ENCODE results near the gene PDE4B. TPM values are rescaled to one million over a fixed set of nuclear protein-coding genes. Genes with fewer than 3 reads are reported as not detected.

The PDE4B gene
- total and polyA plus RNA-seq, 2 donors from 2014 or later, result 2.0 to 8.7 TPM

GRCh38 chr1:65880611-65881010 lies 87.9 kb downstream of the PDE4B start:
- DNase-seq (peak in 3 of 5 donors; percentile 17 to 58 (median 50)), FAIRE-seq (no peak)
- Histone ChIP-seq H3K9me3 (ENCODE audit: control insufficient read depth in 2 of 3, insufficient read depth in 1 of 3, low read length in 3 of 3) (no peaks in the 10 kb centered on the region), H3K4me3 (ENCODE audit: low read length in 3 of 3) (no peak overlapping the region), H3K27me3 (ENCODE audit: control insufficient read depth, insufficient read depth, low read length) (no peaks in the 10 kb centered on the region), H3K9ac (ENCODE audit: low read length in 3 of 3) (no peak overlapping the region), H3K36me3 (ENCODE audit: control insufficient read depth in 2 of 3, insufficient read depth in 3 of 3, low read length in 3 of 3) (no peaks in the 10 kb centered on the region), H3K4me1 (ENCODE audit: control insufficient read depth in 2 of 3, insufficient read depth in 2 of 3, low read depth in 1 of 3, low read length in 3 of 3) (no peaks in the 10 kb centered on the region), H3K27ac (ENCODE audit: low read depth in 2 of 2, low read length in 2 of 2) (no peak overlapping the region)
- intact Hi-C loops (cut with DNase I), result no loop called here
- TF ChIP-seq CTCF (IDR thresholded peaks at IDR 0.05; ENCODE audit: borderline replicate concordance, extremely low read depth, insufficient read depth), result no peak

GRCh38 chr1:65881067-65881594 lies 88.4 kb downstream of the PDE4B start:
- H3K4me1 ChIP-seq (ENCODE audit: control insufficient read depth in 2 of 3, insufficient read depth in 2 of 3, low read depth in 1 of 3, low read length in 3 of 3), result no peaks in the 10 kb centered on the region
- no peaks in the 10 kb centered on the region for H3K36me3 ChIP-seq (ENCODE audit: control insufficient read depth in 2 of 3, insufficient read depth in 3 of 3, low read length in 3 of 3)
- TF ChIP-seq CTCF (IDR thresholded peaks at IDR 0.05; ENCODE audit: borderline replicate concordance, extremely low read depth, insufficient read depth), result no peak
- H3K27me3 ChIP-seq (ENCODE audit: control insufficient read depth, insufficient read depth, low read length), result no peaks in the 10 kb centered on the region
- DNase-seq (peak in 2 of 5 donors; percentile 23 to 26), FAIRE-seq (no peak)
- intact Hi-C loops (cut with DNase I), result no loop called here
- H3K27ac ChIP-seq (ENCODE audit: low read depth in 2 of 2, low read length in 2 of 2), result no peak overlapping the region
- no peaks in the 10 kb centered on the region for H3K9me3 ChIP-seq (ENCODE audit: control insufficient read depth in 2 of 3, insufficient read depth in 1 of 3, low read length in 3 of 3)
- H3K4me3 ChIP-seq (ENCODE audit: low read length in 3 of 3), result no peak overlapping the region
- no peak overlapping the region for H3K9ac ChIP-seq (ENCODE audit: low read length in 3 of 3)

GRCh38 chr1:65882076-65882475 lies 89.4 kb downstream of the PDE4B start:
- DNase-seq (no peak), FAIRE-seq (no peak)
- Histone ChIP-seq H3K4me3 (ENCODE audit: low read length in 3 of 3) (no peak overlapping the region), H3K27ac (ENCODE audit: low read depth in 2 of 2, low read length in 2 of 2) (no peak overlapping the region), H3K4me1 (ENCODE audit: control insufficient read depth in 2 of 3, insufficient read depth in 2 of 3, low read depth in 1 of 3, low read length in 3 of 3) (no peaks in the 10 kb centered on the region), H3K9me3 (ENCODE audit: control insufficient read depth in 2 of 3, insufficient read depth in 1 of 3, low read length in 3 of 3) (no peaks in the 10 kb centered on the region), H3K27me3 (ENCODE audit: control insufficient read depth, insufficient read depth, low read length) (no peaks in the 10 kb centered on the region), H3K9ac (ENCODE audit: low read length in 3 of 3) (no peak overlapping the region), H3K36me3 (ENCODE audit: control insufficient read depth in 2 of 3, insufficient read depth in 3 of 3, low read length in 3 of 3) (no peaks in the 10 kb centered on the region)
- TF ChIP-seq CTCF (IDR thresholded peaks at IDR 0.05; ENCODE audit: borderline replicate concordance, extremely low read depth, insufficient read depth), result no peak
- intact Hi-C loops (cut with DNase I), result no loop called here

GRCh38 chr1:65889441-65889840 lies 96.7 kb downstream of the PDE4B start:
- Histone ChIP-seq H3K36me3 (ENCODE audit: control insufficient read depth in 2 of 3, insufficient read depth in 3 of 3, low read length in 3 of 3) (no peaks in the 10 kb centered on the region), H3K4me1 (ENCODE audit: control insufficient read depth in 2 of 3, insufficient read depth in 2 of 3, low read depth in 1 of 3, low read length in 3 of 3) (no peaks in the 10 kb centered on the region), H3K9ac (ENCODE audit: low read length in 3 of 3) (no peak overlapping the region), H3K4me3 (ENCODE audit: low read length in 3 of 3) (no peak overlapping the region), H3K27me3 (ENCODE audit: control insufficient read depth, insufficient read depth, low read length) (no peaks in the 10 kb centered on the region), H3K9me3 (ENCODE audit: control insufficient read depth in 2 of 3, insufficient read depth in 1 of 3, low read length in 3 of 3) (peaks cover 0 to 9% (median 5%) of the 10 kb centered on the region in 3 donors), H3K27ac (ENCODE audit: low read depth in 2 of 2, low read length in 2 of 2) (no peak overlapping the region)
- no peak for TF ChIP-seq CTCF (IDR thresholded peaks at IDR 0.05; ENCODE audit: borderline replicate concordance, extremely low read depth, insufficient read depth)
- FAIRE-seq (no peak), DNase-seq (no peak)
- intact Hi-C loops (cut with DNase I), result no loop called here

Measured in kidney (tissue), 14 donors.